A549 (cell line): ENCODE measurements around the gene THBS2.

Experiments used
- CEBPB ChIP-seq, 2 experiments: fragments of >200 bp in 1 of 2; sonication (Bioruptor Twin) in 1 of 2; formaldehyde crosslinking in 1 of 2; IDR thresholded peaks; 2 replicates each; pipeline ENCODE4 v1.6.1; 2012 to 2016
- CHD2 ChIP-seq: fragments of 150-350 bp; IDR thresholded peaks from 2 replicates; pipeline ENCODE4 v1.6.1; 2014; ENCODE audit warnings: low read length; ENCODE audit not compliant: partially characterized antibody
- CTCF ChIP-seq: fragments of >200 bp; sonication (Bioruptor Twin); formaldehyde crosslinking; IDR thresholded peaks from 3 replicates; pipeline ENCODE4 v1.5.1; 2016
- E2F6 ChIP-seq: IDR thresholded peaks from 2 replicates; pipeline ENCODE4 v1.6.1; 2012; ENCODE audit warnings: low read depth, borderline replicate concordance
- EP300 ChIP-seq, 2 experiments: fragments of >200 bp; sonication (Bioruptor Twin); formaldehyde crosslinking; IDR thresholded peaks; 2 replicates in 1 of 2; 3 replicates in 1 of 2; pipeline ENCODE4 v1.6.1; 2016 to 2017
- JUNB ChIP-seq: fragments of >200 bp; sonication (Bioruptor Twin); formaldehyde crosslinking; IDR thresholded peaks from 2 replicates; pipeline ENCODE4 v1.6.1; 2016
- MAX ChIP-seq: IDR thresholded peaks from 2 replicates; pipeline ENCODE4 v1.6.1; 2012
- NFE2L2 ChIP-seq: fragments of 150-350 bp; conservative IDR thresholded peaks from 2 replicates; pipeline ENCODE4 v1.6.1; 2014; ENCODE audit warnings: low read length
- NR3C1 ChIP-seq: fragments of >200 bp; sonication (Bioruptor Twin); formaldehyde crosslinking; IDR thresholded peaks from 3 replicates; pipeline ENCODE4 v1.6.1; 2017
- POLR2A ChIP-seq: IDR thresholded peaks from 2 replicates; pipeline ENCODE4 v1.6.1; 2012; ENCODE audit warnings: mild to moderate bottlenecking, low read length
- RCOR1 ChIP-seq: fragments of 150-350 bp; IDR thresholded peaks from 2 replicates; pipeline ENCODE4 v1.6.1; 2014; ENCODE audit warnings: antibody characterized with exemption, low read length, low read depth

- TF ChIP-seq EP300 (IDR thresholded peaks at IDR 0.05) (no peak), CTCF (no peak), JUNB (no peak), MAX (no peak), CHD2 (no peak), POLR2A (no peak), NFE2L2 (no peak), E2F6 (no peak), CEBPB (IDR thresholded peaks at IDR 0.05) (no peak), RCOR1 (no peak), NR3C1 (no peak)
Measured at GRCh38 chr6:169254456-169255316, 1.0 kb upstream of the THBS2 start.
